Measurements from ENCODE around the gene NANOS1. TPM values are rescaled to one million over a fixed set of nuclear protein-coding genes. Genes with fewer than 3 reads are reported as not detected.

The NANOS1 gene
- total and polyA plus RNA-seq, 9 of the 15 experiments (the other 6 are each of a cell fraction or from before 2014, with no cell fraction given): 0.14 to 1.6 (median 0.83) TPM; not detected in 1

DNA sequence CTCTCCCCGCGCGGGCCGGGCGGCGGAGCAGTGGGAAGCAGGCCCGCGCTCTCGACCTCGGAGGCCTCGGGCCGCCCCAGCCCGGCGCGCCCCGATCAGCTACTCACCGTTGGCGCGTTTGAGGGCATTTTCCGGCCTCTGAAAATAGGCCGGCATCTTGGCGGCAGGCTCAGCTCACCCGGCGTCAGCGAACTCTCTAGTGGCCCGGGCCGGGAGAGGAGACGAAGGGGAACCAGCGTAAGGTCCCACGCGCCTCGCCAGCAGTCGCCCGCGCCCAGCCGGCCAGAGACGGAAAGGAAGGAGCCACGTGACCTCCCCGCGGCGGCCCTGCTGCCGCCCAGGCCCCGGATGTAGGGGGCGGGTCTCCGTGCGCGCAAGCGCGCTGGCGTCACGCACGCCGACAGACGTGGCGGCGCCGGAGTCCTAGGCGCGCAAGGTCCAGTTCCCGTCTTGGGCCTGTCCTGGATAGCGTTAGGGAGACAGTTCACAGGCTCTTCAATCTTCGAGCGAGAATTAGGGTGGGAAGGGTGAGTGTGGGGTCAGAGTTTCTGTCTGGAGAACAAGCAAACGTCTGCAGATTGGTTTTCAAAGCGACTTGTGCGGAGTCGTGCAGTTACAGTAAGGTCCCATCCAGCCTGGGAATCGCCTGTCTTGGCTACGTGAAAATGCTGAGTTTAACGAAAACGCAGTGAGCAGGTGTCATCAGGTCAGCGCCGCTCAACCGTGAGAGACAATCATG lies 51.2 kb downstream of the NANOS1 start, which contains the start of gene EIF3A (continued):
- TF ChIP-seq, protein P1, sequence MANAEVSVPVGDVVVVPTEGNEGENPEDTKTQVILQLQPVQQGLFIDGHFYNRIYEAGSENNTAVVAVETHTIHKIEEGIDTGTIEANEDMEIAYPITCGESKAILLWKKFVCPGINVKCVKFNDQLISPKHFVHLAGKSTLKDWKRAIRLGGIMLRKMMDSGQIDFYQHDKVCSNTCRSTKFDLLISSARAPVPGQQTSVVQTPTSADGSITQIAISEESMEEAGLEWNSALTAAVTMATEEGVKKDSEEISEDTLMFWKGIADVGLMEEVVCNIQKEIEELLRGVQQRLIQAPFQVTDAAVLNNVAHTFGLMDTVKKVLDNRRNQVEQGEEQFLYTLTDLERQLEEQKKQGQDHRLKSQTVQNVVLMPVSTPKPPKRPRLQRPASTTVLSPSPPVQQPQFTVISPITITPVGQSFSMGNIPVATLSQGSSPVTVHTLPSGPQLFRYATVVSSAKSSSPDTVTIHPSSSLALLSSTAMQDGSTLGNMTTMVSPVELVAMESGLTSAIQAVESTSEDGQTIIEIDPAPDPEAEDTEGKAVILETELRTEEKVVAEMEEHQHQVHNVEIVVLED (CRISPR knock-in tag; IDR thresholded peaks at IDR 0.05): peak; percentile 97
- peak; percentile 67 for TF ChIP-seq CBFA2T2 (conservative IDR thresholded peaks at IDR 0.05)
- peak; percentile 82 for TF ChIP-seq KDM5B (IDR thresholded peaks at IDR 0.05; ENCODE audit: insufficient replicate concordance, low read depth, low read length)
- TF ChIP-seq, protein P2, sequence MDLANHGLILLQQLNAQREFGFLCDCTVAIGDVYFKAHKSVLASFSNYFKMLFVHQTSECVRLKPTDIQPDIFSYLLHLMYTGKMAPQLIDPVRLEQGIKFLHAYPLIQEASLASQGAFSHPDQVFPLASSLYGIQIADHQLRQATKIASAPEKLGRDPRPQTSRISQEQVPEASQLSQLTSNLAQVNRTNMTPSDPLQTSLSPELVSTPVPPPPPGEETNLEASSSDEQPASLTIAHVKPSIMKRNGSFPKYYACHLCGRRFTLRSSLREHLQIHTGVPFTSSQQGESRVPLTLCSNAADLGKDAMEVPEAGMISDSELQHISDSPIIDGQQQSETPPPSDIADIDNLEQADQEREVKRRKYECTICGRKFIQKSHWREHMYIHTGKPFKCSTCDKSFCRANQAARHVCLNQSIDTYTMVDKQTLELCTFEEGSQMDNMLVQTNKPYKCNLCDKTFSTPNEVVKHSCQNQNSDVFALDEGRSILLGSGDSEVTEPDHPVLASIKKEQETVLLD (IDR thresholded peaks at IDR 0.05): peak; percentile 91
- peak; percentile 83; the same call in 1 of the 2 replicates for TF ChIP-seq POLR2AphosphoS2 (IDR thresholded peaks at IDR 0.05; ENCODE audit: low read length)
- TF ChIP-seq CREB1 (IDR thresholded peaks at IDR 0.05): peak; percentile 57
- peak; percentile 17; the same call in 1 of the 2 replicates for TF ChIP-seq CREB1 (CRISPR knock-in tag; IDR thresholded peaks at IDR 0.05)
- peak; percentile 12 for TF ChIP-seq CHD1 (IDR thresholded peaks at IDR 0.05; ENCODE audit: low read length)
- TF ChIP-seq, protein P3, sequence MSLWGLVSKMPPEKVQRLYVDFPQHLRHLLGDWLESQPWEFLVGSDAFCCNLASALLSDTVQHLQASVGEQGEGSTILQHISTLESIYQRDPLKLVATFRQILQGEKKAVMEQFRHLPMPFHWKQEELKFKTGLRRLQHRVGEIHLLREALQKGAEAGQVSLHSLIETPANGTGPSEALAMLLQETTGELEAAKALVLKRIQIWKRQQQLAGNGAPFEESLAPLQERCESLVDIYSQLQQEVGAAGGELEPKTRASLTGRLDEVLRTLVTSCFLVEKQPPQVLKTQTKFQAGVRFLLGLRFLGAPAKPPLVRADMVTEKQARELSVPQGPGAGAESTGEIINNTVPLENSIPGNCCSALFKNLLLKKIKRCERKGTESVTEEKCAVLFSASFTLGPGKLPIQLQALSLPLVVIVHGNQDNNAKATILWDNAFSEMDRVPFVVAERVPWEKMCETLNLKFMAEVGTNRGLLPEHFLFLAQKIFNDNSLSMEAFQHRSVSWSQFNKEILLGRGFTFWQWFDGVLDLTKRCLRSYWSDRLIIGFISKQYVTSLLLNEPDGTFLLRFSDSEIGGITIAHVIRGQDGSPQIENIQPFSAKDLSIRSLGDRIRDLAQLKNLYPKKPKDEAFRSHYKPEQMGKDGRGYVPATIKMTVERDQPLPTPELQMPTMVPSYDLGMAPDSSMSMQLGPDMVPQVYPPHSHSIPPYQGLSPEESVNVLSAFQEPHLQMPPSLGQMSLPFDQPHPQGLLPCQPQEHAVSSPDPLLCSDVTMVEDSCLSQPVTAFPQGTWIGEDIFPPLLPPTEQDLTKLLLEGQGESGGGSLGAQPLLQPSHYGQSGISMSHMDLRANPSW (CRISPR knock-in tag; IDR thresholded peaks at IDR 0.05): no peak
- peak; percentile 96 for TF ChIP-seq POLR2G (IDR thresholded peaks at IDR 0.05; ENCODE audit: low read depth, low read length)
- TF ChIP-seq, protein P4, sequence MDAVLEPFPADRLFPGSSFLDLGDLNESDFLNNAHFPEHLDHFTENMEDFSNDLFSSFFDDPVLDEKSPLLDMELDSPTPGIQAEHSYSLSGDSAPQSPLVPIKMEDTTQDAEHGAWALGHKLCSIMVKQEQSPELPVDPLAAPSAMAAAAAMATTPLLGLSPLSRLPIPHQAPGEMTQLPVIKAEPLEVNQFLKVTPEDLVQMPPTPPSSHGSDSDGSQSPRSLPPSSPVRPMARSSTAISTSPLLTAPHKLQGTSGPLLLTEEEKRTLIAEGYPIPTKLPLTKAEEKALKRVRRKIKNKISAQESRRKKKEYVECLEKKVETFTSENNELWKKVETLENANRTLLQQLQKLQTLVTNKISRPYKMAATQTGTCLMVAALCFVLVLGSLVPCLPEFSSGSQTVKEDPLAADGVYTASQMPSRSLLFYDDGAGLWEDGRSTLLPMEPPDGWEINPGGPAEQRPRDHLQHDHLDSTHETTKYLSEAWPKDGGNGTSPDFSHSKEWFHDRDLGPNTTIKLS (IDR thresholded peaks at IDR 0.05; ENCODE audit: borderline replicate concordance, low read depth): peak; percentile 94
- TF ChIP-seq ZNF140 (CRISPR knock-in tag; IDR thresholded peaks at IDR 0.05): no peak
